Aorta (tissue), 5 donors: ENCODE results near the gene RLF. TPM values are rescaled to one million over a fixed set of nuclear protein-coding genes. Genes with fewer than 3 reads are reported as not detected.
"Not testable (repeated sequence)": the region's sequence is repeated elsewhere in the genome, so short reads cannot be mapped to it uniquely, and the experiment has no call there.

Source experiments
- ATAC-seq: fragments of 200-7000 bp; cut with Tn5 transposase; one replicate; pipeline ENCODE4 v1.9.1; 2022; ENCODE audit warnings: moderate library complexity; ENCODE audit not compliant: low FRiP score
- DNase-seq, 2 donors: peaks; one replicate each; pipeline ENCODE4 v3.0.0-alpha.2; 2020
- H3K27ac ChIP-seq, 2 donors: one replicate each; pipeline ENCODE4 v1.5.1; 2013; ENCODE audit warnings: low read length in 2 of 2, mild to moderate bottlenecking in 2 of 2, moderate library complexity in 2 of 2, control low read depth in 1 of 2, inconsistent platforms in 1 of 2, low read depth in 1 of 2
- H3K27me3 ChIP-seq, 2 donors: one replicate each; pipeline ENCODE4 v1.6.1; 2013; ENCODE audit warnings: control low read depth in 1 of 2, low read length in 1 of 2, mild to moderate bottlenecking in 1 of 2, moderate library complexity in 1 of 2; ENCODE audit not compliant: insufficient read depth in 2 of 2, control insufficient read depth in 1 of 2
- H3K36me3 ChIP-seq, 2 donors: one replicate each; pipeline ENCODE4 v1.6.1; 2013; ENCODE audit warnings: control low read depth in 1 of 2, low read length in 1 of 2, mild to moderate bottlenecking in 1 of 2; ENCODE audit not compliant: insufficient read depth in 2 of 2, control insufficient read depth in 1 of 2
- H3K4me1 ChIP-seq, 2 donors: one replicate each; pipeline ENCODE4 v1.6.1; 2013; ENCODE audit warnings: low read length in 2 of 2, control low read depth in 1 of 2, mild to moderate bottlenecking in 1 of 2, moderate library complexity in 1 of 2; ENCODE audit not compliant: insufficient read depth in 2 of 2, control insufficient read depth in 1 of 2
- H3K4me3 ChIP-seq, 2 donors: one replicate each; pipeline ENCODE4 v1.5.1; 2013; ENCODE audit warnings: low read length in 2 of 2, control low read depth in 1 of 2, mild to moderate bottlenecking in 1 of 2
- H3K9me3 ChIP-seq: one replicate; pipeline ENCODE4 v1.6.1; 2013; ENCODE audit warnings: mild to moderate bottlenecking, low read length; ENCODE audit not compliant: control insufficient read depth
- WGBS, 2 donors: extraction: QIAGEN DNeasy Blood & Tissue Kit; methylation state at CpG; one replicate each; pipeline ENCODE4 v1.1.7; 2013; 5-methylcytosine and 5-hydroxymethylcytosine counted together
- intact Hi-C, 2 donors: fragments of 100-400 bp; cut with DNase I; formaldehyde crosslinking; loops; one replicate each; pipeline versions ENCODE4 v1.14.2 to v1.15.0; 2022
- polyA plus RNA-seq, 2 donors: library from polyadenylated mRNA; stranded (reverse); fragments of 200-250 nt; gene quantifications; one replicate each; pipeline ENCODE4 v1.2.3, GENCODE V29; 2013
- total RNA-seq, 2 donors: library from RNA; stranded (reverse); fragmentation: NEBNext Ultra II Directional; extraction: Animal tissue kit (Norgen Biotek cat#: 25700); gene quantifications; one replicate each; pipeline ENCODE4 v1.2.1, GENCODE V29; 2021
- donor health status: healthy with polysubstance abuse.
- donor health status: Bipolar disorder and iron deficiency.
- donor health status: DM: no; HTN: no; CAD: no.
- donor health status: DM: no; HTN: no; CAD: no.
- donor health status: DM: yes; HTN: yes; CAD: no.

Gene RLF
- total and polyA plus RNA-seq, 4 donors = 3.1 to 25.1 (median 13.0) TPM

DNA sequence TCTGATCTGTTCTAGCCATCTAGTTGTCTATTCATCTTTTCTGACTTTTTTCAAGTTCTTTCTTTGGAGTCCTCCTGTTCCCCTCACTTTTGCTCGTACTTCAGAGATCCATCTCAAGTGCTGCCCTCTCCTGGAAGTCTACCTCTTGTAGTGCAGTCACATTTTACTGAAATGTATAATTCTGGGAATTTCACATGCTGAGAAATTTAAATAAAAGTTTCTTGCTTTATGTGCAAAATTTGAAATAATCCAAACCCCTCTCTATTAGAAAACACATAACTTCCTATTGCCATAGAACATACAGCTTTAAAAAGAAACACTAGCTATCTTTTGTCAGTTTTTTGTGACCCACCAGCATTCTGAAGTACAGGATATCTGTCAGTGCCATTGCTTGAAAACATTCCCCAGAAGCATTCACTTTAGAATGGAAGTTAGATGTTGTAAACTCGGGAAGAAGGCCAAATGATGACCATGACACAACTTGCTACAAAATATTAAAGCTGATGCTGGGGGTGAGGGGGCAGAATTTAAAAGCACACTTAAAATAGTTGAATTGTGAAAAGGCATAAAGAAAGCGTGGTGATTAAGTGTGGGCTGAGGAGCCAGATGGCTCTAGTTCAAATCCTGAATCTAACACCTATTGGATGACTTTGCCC lies 22.0 kb downstream of the RLF start:
- WGBS, 2 donors = 30 to 40% methylated on average over 3 of the region's 3 CpGs
- DNase-seq (no peak), ATAC-seq (no peak)
- H3K4me1 ChIP-seq = peaks cover 3 to 10% of the 10 kb centered on the region in 2 donors
- no peaks in the 10 kb centered on the region for H3K9me3 ChIP-seq
- H3K27ac ChIP-seq = no peak overlapping the region
- H3K27me3 ChIP-seq = no peaks in the 10 kb centered on the region
- H3K36me3 ChIP-seq = no peaks in the 10 kb centered on the region
- no peak overlapping the region for H3K4me3 ChIP-seq
- intact Hi-C loops = no loop called here

DNA sequence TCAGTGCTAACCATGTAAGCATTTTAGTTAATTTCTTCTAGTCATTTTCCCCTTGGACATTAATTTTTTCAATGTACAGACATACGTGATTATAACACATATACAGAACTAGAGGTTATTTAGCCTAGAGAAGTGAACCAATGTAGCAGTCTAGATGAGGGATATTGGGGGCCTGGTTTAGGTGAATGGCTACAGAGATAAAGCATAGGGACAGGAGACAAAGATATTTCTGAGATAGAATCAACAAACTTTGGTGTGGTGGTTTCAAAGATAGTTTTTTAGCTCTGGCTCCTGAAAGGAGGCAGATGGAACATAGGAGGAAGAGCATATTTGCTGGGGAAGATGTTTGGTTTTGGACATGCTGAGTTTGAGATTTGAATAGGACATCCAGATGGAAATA lies 23.0 kb downstream of the RLF start:
- WGBS, 2 donors = 71 to 76% methylated on average over 1 of the region's 1 CpG
- ATAC-seq (no peak), DNase-seq (no peak)
- Histone ChIP-seq H3K4me3 (no peak overlapping the region), H3K27me3 (no peaks in the 10 kb centered on the region), H3K9me3 (no peaks in the 10 kb centered on the region), H3K4me1 (peaks cover 3 to 10% of the 10 kb centered on the region in 2 donors), H3K36me3 (no peaks in the 10 kb centered on the region), H3K27ac (no peak overlapping the region)
- intact Hi-C loops = no loop called here

DNA sequence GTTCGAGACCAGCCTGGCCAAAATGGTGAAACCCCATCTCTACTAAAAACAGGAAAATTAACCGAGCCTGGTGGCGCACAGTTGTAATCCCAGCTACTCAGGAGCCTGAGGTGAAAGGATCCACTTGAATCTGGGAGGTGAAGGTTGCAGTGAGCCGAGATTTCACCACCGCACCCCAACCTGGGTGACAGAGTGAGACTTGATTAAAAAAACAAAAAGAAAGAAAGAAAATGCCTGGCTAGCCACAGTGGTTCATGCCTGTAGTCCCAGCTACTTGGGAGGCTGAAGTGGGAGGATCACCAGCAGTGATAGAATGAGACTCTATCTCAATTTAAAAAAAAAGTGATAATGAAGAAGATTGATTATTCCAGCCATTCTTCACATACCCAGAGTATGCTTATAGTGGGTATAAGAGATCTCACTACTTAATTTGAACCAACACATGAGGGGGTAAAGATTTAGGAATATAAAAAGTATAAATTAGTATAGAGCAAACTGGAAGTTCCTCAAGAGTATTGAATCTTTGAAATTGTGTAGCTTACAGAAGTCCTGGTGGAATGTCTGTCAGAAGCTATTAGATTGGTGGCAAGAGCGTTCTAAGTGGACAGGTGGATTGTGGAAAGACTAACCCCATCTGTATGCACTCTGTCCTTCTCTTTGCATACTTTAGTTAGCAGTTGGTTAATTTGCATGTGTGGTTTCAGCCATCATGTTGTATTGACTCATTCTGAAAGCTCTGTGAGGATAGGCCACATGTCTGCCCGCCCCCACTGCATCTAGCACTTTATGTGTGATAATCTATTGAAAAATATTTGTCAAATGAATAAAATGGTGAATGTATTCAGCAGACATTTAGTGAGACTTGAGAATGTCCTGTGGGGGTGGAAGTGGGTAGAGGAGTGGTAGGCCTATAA lies 25.0 kb downstream of the RLF start:
- Histone ChIP-seq H3K4me3 (no peak overlapping the region), H3K36me3 (no peaks in the 10 kb centered on the region), H3K27ac (no peak overlapping the region), H3K4me1 (peaks cover 3 to 10% of the 10 kb centered on the region in 2 donors), H3K27me3 (no peaks in the 10 kb centered on the region), H3K9me3 (no peaks in the 10 kb centered on the region)
- intact Hi-C loops = no loop called here
- 95 to 98% methylated on average over 7 of the region's 7 CpGs for WGBS, 2 donors
- ATAC-seq = no peak
- no peak for DNase-seq

DNA sequence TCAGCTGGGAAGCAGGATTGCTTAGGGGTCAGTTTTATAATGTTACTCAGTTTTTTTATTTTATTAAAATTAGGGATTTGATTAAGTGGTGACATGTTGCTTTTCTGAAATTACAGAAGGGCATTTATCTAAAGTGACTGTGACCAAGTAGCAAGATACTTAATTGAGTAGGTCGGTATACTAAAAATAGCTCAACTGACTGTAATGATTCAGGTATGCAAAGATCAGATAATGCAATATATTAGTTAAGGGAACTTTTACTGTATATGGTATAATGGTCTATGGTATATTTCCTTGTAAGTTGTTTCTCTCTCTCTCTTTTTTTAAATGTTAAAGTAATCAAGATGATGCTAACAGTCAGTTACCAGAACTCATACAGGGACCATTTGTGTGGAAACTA lies 26.2 kb downstream of the RLF start:
- Histone ChIP-seq H3K4me3 (no peak overlapping the region), H3K4me1 (peaks cover 3 to 10% of the 10 kb centered on the region in 2 donors), H3K9me3 (no peaks in the 10 kb centered on the region), H3K27ac (no peak overlapping the region), H3K27me3 (no peaks in the 10 kb centered on the region), H3K36me3 (no peaks in the 10 kb centered on the region)
- ATAC-seq = no peak
- WGBS, 2 donors = 16 to 18% methylated on average over 1 of the region's 1 CpG
- DNase-seq = no peak
- intact Hi-C loops = no loop called here

DNA sequence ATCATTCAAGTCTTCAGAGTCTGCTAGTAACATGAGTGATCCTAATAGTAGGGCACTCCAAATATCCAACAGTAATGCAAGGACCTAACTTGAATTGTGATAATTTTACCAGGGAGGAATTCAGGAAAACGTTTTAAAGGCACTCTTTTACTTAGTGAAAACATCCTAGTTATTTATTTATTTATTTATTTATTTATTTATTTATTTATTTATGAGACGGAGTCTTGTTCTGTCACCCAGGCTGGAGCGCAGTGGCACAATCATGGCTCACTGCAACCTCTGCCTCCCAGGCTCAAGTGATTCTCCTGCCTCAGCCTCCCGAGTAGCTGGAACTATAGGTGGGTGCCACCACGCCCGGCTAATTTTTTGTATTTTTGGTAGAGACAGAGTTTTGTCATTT lies 33.5 kb downstream of the RLF start:
- DNase-seq, H3K36me3 ChIP-seq, H3K4me3 ChIP-seq, H3K27ac ChIP-seq, H3K4me1 ChIP-seq, ATAC-seq, H3K9me3 ChIP-seq, intact Hi-C loops, H3K27me3 ChIP-seq: not testable (repeated sequence)
- 88 to 89% methylated on average over 6 of the region's 6 CpGs for WGBS, 2 donors

DNA sequence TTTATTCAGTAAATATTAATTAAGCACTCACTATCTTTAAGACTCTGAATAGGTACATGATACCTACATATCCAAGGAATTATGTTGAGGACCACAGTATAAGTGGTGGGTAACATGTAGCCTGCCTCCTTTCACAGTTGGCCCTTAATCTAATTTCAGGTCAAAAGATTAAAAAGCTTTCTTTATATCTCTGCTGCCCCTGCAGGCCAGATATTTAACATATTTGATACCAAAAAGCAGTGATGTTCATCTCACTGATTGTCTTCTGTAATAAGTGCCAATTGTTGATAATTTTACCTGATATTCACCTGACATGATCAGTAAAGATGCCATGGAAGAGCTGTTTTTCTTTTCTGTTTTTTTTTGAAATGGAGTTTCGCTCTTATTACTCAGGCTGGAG lies 36.5 kb downstream of the RLF start:
- Histone ChIP-seq H3K27me3 (no peaks in the 10 kb centered on the region), H3K4me3 (no peak overlapping the region), H3K9me3 (no peaks in the 10 kb centered on the region), H3K27ac (no peak overlapping the region), H3K36me3 (no peaks in the 10 kb centered on the region), H3K4me1 (no peaks in the 10 kb centered on the region)
- intact Hi-C loops = no loop called here
- 91 to 100% methylated on average over 1 of the region's 1 CpG for WGBS, 2 donors
- DNase-seq = no peak
- ATAC-seq = no peak

DNA sequence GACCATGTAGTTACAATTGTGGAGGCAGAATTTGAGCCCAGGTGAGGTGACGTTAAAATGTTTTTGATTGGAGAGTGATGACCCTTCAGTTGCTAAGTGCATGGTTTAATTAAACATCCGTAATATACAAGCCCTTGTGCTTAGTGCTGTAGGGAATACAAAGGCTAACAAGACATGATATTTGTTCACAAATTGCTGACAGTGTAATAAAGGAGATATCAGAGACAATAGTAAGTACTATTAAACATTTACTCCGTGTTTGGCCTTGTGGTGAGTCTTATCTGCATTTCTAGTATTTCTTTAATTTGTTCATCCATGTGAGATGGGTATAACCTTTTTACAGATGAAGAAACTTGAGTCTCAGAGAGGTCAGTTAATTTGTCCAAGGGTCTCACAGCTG lies 37.9 kb downstream of the RLF start:
- no peak overlapping the region for H3K4me3 ChIP-seq
- 87 to 90% methylated on average over 3 of the region's 3 CpGs for WGBS, 2 donors
- no peak for DNase-seq
- H3K36me3 ChIP-seq = no peaks in the 10 kb centered on the region
- H3K27ac ChIP-seq = no peak overlapping the region
- H3K4me1 ChIP-seq = no peaks in the 10 kb centered on the region
- intact Hi-C loops = no loop called here
- no peaks in the 10 kb centered on the region for H3K27me3 ChIP-seq
- no peaks in the 10 kb centered on the region for H3K9me3 ChIP-seq
- no peak for ATAC-seq

DNA sequence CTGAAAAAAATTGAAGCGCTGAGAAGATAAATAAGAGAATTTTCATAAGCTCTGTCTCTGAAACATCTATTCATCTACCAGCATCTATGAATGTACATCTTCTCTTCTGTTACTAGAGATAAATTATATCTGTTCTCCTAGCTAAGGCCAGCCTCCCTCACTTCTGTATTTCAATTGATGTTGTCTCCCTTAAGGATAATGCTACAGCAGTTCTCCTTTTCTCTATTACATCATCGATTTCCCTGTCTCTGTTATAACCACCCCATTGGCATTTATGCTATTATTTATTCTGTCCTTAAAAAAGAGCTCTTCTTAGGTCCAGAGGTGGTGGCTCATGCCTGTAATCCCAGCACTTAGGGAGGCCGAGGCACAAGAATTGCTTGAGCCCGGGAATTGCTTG lies 43.7 kb downstream of the RLF start:
- Histone ChIP-seq H3K36me3 (no peaks in the 10 kb centered on the region), H3K27me3 (no peaks in the 10 kb centered on the region), H3K4me1 (no peaks in the 10 kb centered on the region), H3K9me3 (no peaks in the 10 kb centered on the region), H3K4me3 (no peak overlapping the region), H3K27ac (no peak overlapping the region)
- no peak for ATAC-seq
- 93 to 95% methylated on average over 4 of the region's 4 CpGs for WGBS, 2 donors
- DNase-seq = no peak
- intact Hi-C loops = no loop called here
